GM19467 (cell line): ENCODE data around the gene CNTN4.
"Not testable (repeated sequence)": the region's sequence is repeated elsewhere in the genome, so short reads cannot be mapped to it uniquely, and the experiment has no call there.

Experiments used
- ATAC-seq: cut with Tn5 transposase; IDR thresholded peaks from one replicate; pipeline ENCODE4 v1.9.1; 2021; ENCODE audit warnings: mild to moderate bottlenecking, moderate library complexity; ENCODE audit not compliant: unreplicated experiment

CNTN4 gene

GRCh38 chr3:2883283-2883682 is 784.6 kb downstream of the CNTN4 start:
- ATAC-seq = no peak

- ATAC-seq = no peak
Observed at GRCh38 chr3:2888592-2888991, 789.9 kb downstream of the CNTN4 start.

GRCh38 chr3:2889736-2890135 is 791.1 kb downstream of the CNTN4 start:
- no peak for ATAC-seq

- no peak for ATAC-seq
Observed at GRCh38 chr3:2896308-2896939, 797.8 kb downstream of the CNTN4 start.

GRCh38 chr3:2897821-2898220 is 799.2 kb downstream of the CNTN4 start:
- ATAC-seq = no peak

GRCh38 chr3:2898591-2899353 is 800.1 kb downstream of the CNTN4 start:
- ATAC-seq = no peak

- ATAC-seq = no peak
Observed at GRCh38 chr3:2904054-2904453, 805.4 kb downstream of the CNTN4 start.

- ATAC-seq = no peak
Observed at GRCh38 chr3:2908693-2909351, 810.2 kb downstream of the CNTN4 start.

- ATAC-seq = no peak
Observed at GRCh38 chr3:2910997-2911396, 812.3 kb downstream of the CNTN4 start.

- ATAC-seq = no peak
Observed at GRCh38 chr3:2915826-2916225, 817.2 kb downstream of the CNTN4 start.

- ATAC-seq = not testable (repeated sequence)
Observed at GRCh38 chr3:2916640-2917039, 818.0 kb downstream of the CNTN4 start.

GRCh38 chr3:2920103-2920502 is 821.4 kb downstream of the CNTN4 start:
- ATAC-seq = no peak

GRCh38 chr3:2921452-2921851 is 822.8 kb downstream of the CNTN4 start:
- ATAC-seq = no peak

GRCh38 chr3:2921903-2922302 is 823.2 kb downstream of the CNTN4 start:
- peak; percentile 67 for ATAC-seq

- no peak for ATAC-seq
Observed at GRCh38 chr3:2923390-2923789, 824.7 kb downstream of the CNTN4 start.

GRCh38 chr3:2927259-2927658 is 828.6 kb downstream of the CNTN4 start:
- ATAC-seq = no peak

GRCh38 chr3:2929574-2929973 is 830.9 kb downstream of the CNTN4 start:
- ATAC-seq = no peak

GRCh38 chr3:2931265-2931664 is 832.6 kb downstream of the CNTN4 start:
- ATAC-seq = no peak

- ATAC-seq = no peak
Observed at GRCh38 chr3:2934541-2934940, 835.9 kb downstream of the CNTN4 start.

- ATAC-seq = no peak
Observed at GRCh38 chr3:2937055-2937454, 838.4 kb downstream of the CNTN4 start.

- no peak for ATAC-seq
Observed at GRCh38 chr3:2937592-2937991, 838.9 kb downstream of the CNTN4 start.

- ATAC-seq = no peak
Observed at GRCh38 chr3:2938711-2939110, 840.0 kb downstream of the CNTN4 start.
